ENCODE data around the gene GOLGA3.
A peak's percentile ranks its signal among the peaks of the same experiment; 100 is the strongest.

GOLGA3 gene

DNA sequence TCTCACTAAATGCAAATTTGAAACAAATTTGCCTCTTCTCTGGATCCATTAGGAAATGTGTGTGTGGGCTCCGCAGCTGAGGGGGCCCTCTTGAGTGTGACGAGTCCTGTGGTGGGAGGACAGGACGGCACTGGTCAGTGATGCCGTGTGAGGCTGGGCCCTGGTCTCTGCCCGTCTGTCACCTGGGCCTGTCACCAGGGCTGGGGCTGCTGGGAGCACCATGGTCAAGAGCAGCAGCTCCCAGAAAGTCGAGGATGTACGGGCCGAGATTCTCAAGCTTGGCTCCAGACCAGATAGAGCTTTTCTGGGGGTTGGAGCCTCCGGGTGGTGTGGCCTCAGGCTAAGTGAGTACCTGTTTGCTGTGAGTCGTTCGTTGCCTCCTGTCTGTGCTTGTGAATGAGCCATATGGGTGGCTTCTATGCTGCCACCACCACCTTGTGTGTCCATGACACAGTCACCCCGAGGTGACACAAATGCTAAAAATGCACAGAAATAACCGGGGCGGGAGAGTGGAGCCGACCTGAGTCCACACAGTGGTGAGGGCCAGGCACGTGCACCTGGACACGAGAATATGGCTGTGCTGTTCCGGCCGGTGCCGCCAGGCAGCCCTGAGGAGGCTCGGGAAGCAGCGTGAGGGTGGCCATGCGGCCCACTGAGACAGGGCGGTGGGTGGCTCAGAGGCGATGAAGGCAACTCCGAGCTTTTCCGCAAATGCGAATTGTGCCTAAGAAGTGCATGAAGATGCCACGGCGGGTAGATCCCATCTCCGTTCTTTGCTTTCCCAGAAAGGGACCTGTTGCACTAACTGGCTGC is 109.3 kb downstream of the GOLGA3 start:
- peak; percentile 65 for DNase-seq

All from islet precursor cell (in vitro differentiated cells).